A204.1 (cell line): Measurements from ENCODE around the gene SLC39A1.
"Not testable (repeated sequence)": the region's sequence is repeated elsewhere in the genome, so short reads cannot be mapped to it uniquely, and the experiment has no call there.

Experiments
- FAIRE-seq: peaks from 2 replicates; lab custom pipeline; 2012; peaks lifted over from hg19 to GRCh38; lab: Jason Lieb, UNC

The SLC39A1 gene

GRCh38 chr1:153963030-153963849, at the start of gene SLC39A1:
Gene SLC39A1, minus strand, starts transcription at chr1:153963537. Its CDS starts 822 bp downstream, at chr1:153962715.
- peak; percentile 51 for FAIRE-seq

- FAIRE-seq = not testable (repeated sequence)
Measured at GRCh38 chr1:154012543-154012942, 49.2 kb upstream of the SLC39A1 start.

- no peak for FAIRE-seq
Measured at GRCh38 chr1:154012129-154012528, 48.8 kb upstream of the SLC39A1 start.

- no peak for FAIRE-seq
Measured at GRCh38 chr1:154006136-154006535, 42.8 kb upstream of the SLC39A1 start.

- FAIRE-seq = no peak
Measured at GRCh38 chr1:154000420-154000819, 37.1 kb upstream of the SLC39A1 start.

GRCh38 chr1:153996882-153997281, 33.5 kb upstream of the SLC39A1 start:
- FAIRE-seq = not testable (repeated sequence)

- FAIRE-seq = no peak
Measured at GRCh38 chr1:153995640-153996039, 32.3 kb upstream of the SLC39A1 start.

- no peak for FAIRE-seq
Measured at GRCh38 chr1:153995202-153995601, 31.9 kb upstream of the SLC39A1 start.

GRCh38 chr1:153991806-153992205, 28.5 kb upstream of the SLC39A1 start:
- no peak for FAIRE-seq

- no peak for FAIRE-seq
Measured at GRCh38 chr1:153991151-153991630, 27.9 kb upstream of the SLC39A1 start.

GRCh38 chr1:153990468-153991150, 27.3 kb upstream of the SLC39A1 start, which contains the start of gene RPS27:
Gene RPS27, plus strand, starts transcription at chr1:153990762. Its CDS starts 35 bp downstream, at chr1:153990797.
- peak; percentile 90 for FAIRE-seq

GRCh38 chr1:153987621-153988020, 24.3 kb upstream of the SLC39A1 start:
- no peak for FAIRE-seq

- FAIRE-seq = no peak
Measured at GRCh38 chr1:153985941-153986761, 22.8 kb upstream of the SLC39A1 start, which contains the start of gene RAB13. Gene RAB13, minus strand, starts transcription at chr1:153986339. Its CDS starts 103 bp downstream, at chr1:153986236.

- FAIRE-seq = no peak
Measured at GRCh38 chr1:153985341-153985912, 22.1 kb upstream of the SLC39A1 start.

- no peak for FAIRE-seq
Measured at GRCh38 chr1:153984123-153984894, 21.0 kb upstream of the SLC39A1 start.

- FAIRE-seq = not testable (repeated sequence)
Measured at GRCh38 chr1:153981735-153982134, 18.4 kb upstream of the SLC39A1 start.

- FAIRE-seq = not testable (repeated sequence)
Measured at GRCh38 chr1:153979091-153979490, 15.8 kb upstream of the SLC39A1 start.

GRCh38 chr1:153978274-153978909, 15.1 kb upstream of the SLC39A1 start:
- no peak for FAIRE-seq

GRCh38 chr1:153977250-153978240, 14.2 kb upstream of the SLC39A1 start, which contains the start of gene JTB:
Gene JTB, minus strand, starts transcription at chr1:153977674. Its CDS starts 422 bp downstream, at chr1:153977252.
- FAIRE-seq = no peak
